ENCODE results near the gene GAS2L3. TPM values are rescaled to one million over a fixed set of nuclear protein-coding genes. Genes with fewer than 3 reads are reported as not detected.

The GAS2L3 gene
- polyA plus RNA-seq, 1 of the 3 experiments (the other 2 are of a cell fraction): 1.6 TPM

GRCh38 chr12:100545092-100545491 is 28.4 kb upstream of the GAS2L3 start:
- Histone ChIP-seq H3K4me3 (ENCODE audit: low read depth in 2 of 2, low read length in 1 of 2) (no peak overlapping the region), H3K27ac (ENCODE audit: low read depth in 2 of 2, low read length in 1 of 2) (no peak overlapping the region), H2AFZ (ENCODE audit: low read depth) (peak overlapping the region; percentile 22; the same call in 1 of the 2 replicates), H3K27me3 (ENCODE audit: insufficient read depth) (no peaks in the 10 kb centered on the region), H3K36me3 (replicated peaks in 1 of 2; ENCODE audit: control insufficient read depth in 1 of 2, insufficient read depth in 2 of 2, low read length in 1 of 2) (no peaks in the 10 kb centered on the region), H3K9ac (no peak overlapping the region), H3K79me2 (ENCODE audit: insufficient read depth) (no peaks in the 10 kb centered on the region), H4K20me1 (ENCODE audit: insufficient read depth) (no peaks in the 10 kb centered on the region), H3K9me3 (no peaks in the 10 kb centered on the region), H3K4me1 (ENCODE audit: control insufficient read depth in 1 of 2, insufficient read depth in 2 of 2, low read depth in 1 of 2, low read length in 1 of 2) (no peaks in the 10 kb centered on the region), H3K4me2 (no peak overlapping the region), H3F3A (replicated peaks; ENCODE audit: insufficient read depth) (no peaks in the 10 kb centered on the region), H3K9me2 (no peaks in the 10 kb centered on the region)
- POLR2A ChIA-PET: no interaction called here
- TF ChIP-seq YY1 (IDR thresholded peaks at IDR 0.05; ENCODE audit: low read depth) (no peak), MAX (IDR thresholded peaks at IDR 0.05; ENCODE audit: low read depth) (no peak), FOSL2 (IDR thresholded peaks at IDR 0.05; ENCODE audit: borderline replicate concordance, low read depth) (no peak), SMC3 (IDR thresholded peaks at IDR 0.05; ENCODE audit: low read depth, low read length) (no peak), RCOR1 (IDR thresholded peaks at IDR 0.05; ENCODE audit: low read length) (no peak), TCF12 (IDR thresholded peaks at IDR 0.05) (no peak), RFX5 (IDR thresholded peaks at IDR 0.05; ENCODE audit: low read length) (no peak), TEAD4 (IDR thresholded peaks at IDR 0.05; ENCODE audit: borderline replicate concordance, insufficient read depth) (no peak), FOXJ3 (CRISPR knock-in tag; IDR thresholded peaks at IDR 0.05) (no peak), MEF2A (IDR thresholded peaks at IDR 0.05; ENCODE audit: borderline replicate concordance, low read depth) (no peak), NRF1 (IDR thresholded peaks at IDR 0.05; ENCODE audit: low read depth, low read length) (no peak), ZBTB33 (IDR thresholded peaks at IDR 0.05; ENCODE audit: borderline replicate concordance, low read depth) (no peak), GABPA (IDR thresholded peaks at IDR 0.05; ENCODE audit: low read depth) (no peak), ELF1 (IDR thresholded peaks at IDR 0.05) (no peak), GATA2 (CRISPR knock-in tag; IDR thresholded peaks at IDR 0.05) (no peak), RAD21 (IDR thresholded peaks at IDR 0.05; ENCODE audit: low read length) (no peak), USF2 (IDR thresholded peaks at IDR 0.05; ENCODE audit: borderline replicate concordance, low read depth, low read length) (no peak), CHD2 (IDR thresholded peaks at IDR 0.05; ENCODE audit: low read length, partially characterized antibody) (no peak), MXI1 (IDR thresholded peaks at IDR 0.05; ENCODE audit: low read depth, low read length) (no peak), NFIC (IDR thresholded peaks at IDR 0.05; ENCODE audit: borderline replicate concordance) (no peak)
- 73% methylated on average over 1 of the region's 1 CpG for WGBS (ENCODE audit: low lambda C conversion rate)
- no peak for DNase-seq
- CTCF ChIA-PET: interaction anchor here (0.9 to 1.1 kb wide), 2 partner anchors 87 to 196 kb away, joined by 3 to 4 read pairs; no protein-coding TSS in a partner anchor
